ENCODE measurements around the gene ROS1. TPM values are rescaled to one million over a fixed set of nuclear protein-coding genes. Genes with fewer than 3 reads are reported as not detected.
"Not testable (repeated sequence)": the region's sequence is repeated elsewhere in the genome, so short reads cannot be mapped to it uniquely, and the experiment has no call there.

The ROS1 gene
- total and polyA plus RNA-seq, 2 donors (not counting 1 experiment from before 2014, with no cell fraction given) = not detected

DNA sequence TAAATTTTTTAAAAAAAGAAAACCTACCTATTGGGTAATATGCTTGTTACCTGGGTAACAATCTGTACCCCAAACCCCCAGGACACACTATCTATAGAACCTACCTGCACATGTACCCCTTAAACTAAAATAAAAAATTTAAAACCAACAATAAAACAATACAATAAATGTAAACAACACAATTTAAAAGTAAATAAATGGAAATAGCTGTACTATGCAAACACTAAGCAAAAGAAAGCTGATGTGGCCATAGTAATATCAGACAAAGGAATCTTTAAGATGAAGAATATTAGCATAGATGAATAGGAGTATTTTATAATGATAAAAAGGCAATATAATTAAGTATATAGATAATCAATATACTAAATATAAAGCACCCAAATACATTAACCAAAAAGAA lies 50.3 kb downstream of the ROS1 start:
- no peak for DNase-seq
- no peak for ATAC-seq (ENCODE audit: low read depth)
- H3K4me1 ChIP-seq (ENCODE audit: control insufficient read depth in 2 of 2, insufficient read depth in 2 of 2, low read length in 2 of 2) = no peaks in the 10 kb centered on the region
- H3K79me2 ChIP-seq (ENCODE audit: control insufficient read depth, insufficient read depth, low read length) = no peaks in the 10 kb centered on the region
- no peaks in the 10 kb centered on the region for H4K20me1 ChIP-seq (ENCODE audit: control insufficient read depth, insufficient read depth, low read length, poor library complexity, severe bottlenecking)
- POLR2A ChIA-PET = no interaction called here
- H3K9me3 Mint-ChIP-seq (ENCODE audit: insufficient read depth) = peaks cover 2% of the 10 kb centered on the region
- H3K9me3 ChIP-seq (ENCODE audit: control extremely low read depth in 1 of 3, control insufficient read depth in 2 of 3, insufficient read depth in 1 of 3, low read length in 2 of 3) = peaks cover 0 to 10% (median 0%) of the 10 kb centered on the region in 3 donors
- H3K27ac Mint-ChIP-seq = no peak overlapping the region
- H3K4me3 Mint-ChIP-seq = no peak overlapping the region
- intact Hi-C loops (cut with micrococcal nuclease) = no loop called here
- H3K9ac ChIP-seq (ENCODE audit: low read length) = no peak overlapping the region
- CTCF ChIA-PET = no interaction called here
- H3K36me3 ChIP-seq (replicated peaks in 1 of 2; ENCODE audit: control extremely low read depth in 1 of 2, control insufficient read depth in 1 of 2, extremely low read depth in 1 of 2, insufficient read depth in 2 of 2, low read length in 1 of 2) = no peaks in the 10 kb centered on the region
- H3K27me3 Mint-ChIP-seq = peaks cover 5% of the 10 kb centered on the region
- no peak for TF ChIP-seq EZH2 (IDR thresholded peaks at IDR 0.05; ENCODE audit: borderline replicate concordance, insufficient read depth, low read depth, low read length, poor library complexity, severe bottlenecking)
- TF ChIP-seq, protein P1, sequence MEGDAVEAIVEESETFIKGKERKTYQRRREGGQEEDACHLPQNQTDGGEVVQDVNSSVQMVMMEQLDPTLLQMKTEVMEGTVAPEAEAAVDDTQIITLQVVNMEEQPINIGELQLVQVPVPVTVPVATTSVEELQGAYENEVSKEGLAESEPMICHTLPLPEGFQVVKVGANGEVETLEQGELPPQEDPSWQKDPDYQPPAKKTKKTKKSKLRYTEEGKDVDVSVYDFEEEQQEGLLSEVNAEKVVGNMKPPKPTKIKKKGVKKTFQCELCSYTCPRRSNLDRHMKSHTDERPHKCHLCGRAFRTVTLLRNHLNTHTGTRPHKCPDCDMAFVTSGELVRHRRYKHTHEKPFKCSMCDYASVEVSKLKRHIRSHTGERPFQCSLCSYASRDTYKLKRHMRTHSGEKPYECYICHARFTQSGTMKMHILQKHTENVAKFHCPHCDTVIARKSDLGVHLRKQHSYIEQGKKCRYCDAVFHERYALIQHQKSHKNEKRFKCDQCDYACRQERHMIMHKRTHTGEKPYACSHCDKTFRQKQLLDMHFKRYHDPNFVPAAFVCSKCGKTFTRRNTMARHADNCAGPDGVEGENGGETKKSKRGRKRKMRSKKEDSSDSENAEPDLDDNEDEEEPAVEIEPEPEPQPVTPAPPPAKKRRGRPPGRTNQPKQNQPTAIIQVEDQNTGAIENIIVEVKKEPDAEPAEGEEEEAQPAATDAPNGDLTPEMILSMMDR (IDR thresholded peaks at IDR 0.05) = no peak
- no peak overlapping the region for H3K4me3 ChIP-seq (ENCODE audit: control extremely low read depth in 1 of 5, extremely low read depth in 1 of 5, insufficient read depth in 1 of 5, low read depth in 2 of 5, low read length in 4 of 5)
- no peak overlapping the region for H3K4me2 ChIP-seq (replicated peaks; ENCODE audit: low read depth, low read length, poor library complexity, severe bottlenecking)
- no peak overlapping the region for H3K27ac ChIP-seq (ENCODE audit: low read length in 2 of 2)
- H2AFZ ChIP-seq (ENCODE audit: insufficient read depth, low read depth, low read length, poor library complexity, severe bottlenecking) = no peak overlapping the region
- H3K4me1 Mint-ChIP-seq = no peaks in the 10 kb centered on the region
- no peaks in the 10 kb centered on the region for H3K27me3 ChIP-seq (replicated peaks in 1 of 4; ENCODE audit: control extremely low read depth in 1 of 4, control insufficient read depth in 3 of 4, insufficient read depth in 4 of 4, low read length in 3 of 4)

DNA sequence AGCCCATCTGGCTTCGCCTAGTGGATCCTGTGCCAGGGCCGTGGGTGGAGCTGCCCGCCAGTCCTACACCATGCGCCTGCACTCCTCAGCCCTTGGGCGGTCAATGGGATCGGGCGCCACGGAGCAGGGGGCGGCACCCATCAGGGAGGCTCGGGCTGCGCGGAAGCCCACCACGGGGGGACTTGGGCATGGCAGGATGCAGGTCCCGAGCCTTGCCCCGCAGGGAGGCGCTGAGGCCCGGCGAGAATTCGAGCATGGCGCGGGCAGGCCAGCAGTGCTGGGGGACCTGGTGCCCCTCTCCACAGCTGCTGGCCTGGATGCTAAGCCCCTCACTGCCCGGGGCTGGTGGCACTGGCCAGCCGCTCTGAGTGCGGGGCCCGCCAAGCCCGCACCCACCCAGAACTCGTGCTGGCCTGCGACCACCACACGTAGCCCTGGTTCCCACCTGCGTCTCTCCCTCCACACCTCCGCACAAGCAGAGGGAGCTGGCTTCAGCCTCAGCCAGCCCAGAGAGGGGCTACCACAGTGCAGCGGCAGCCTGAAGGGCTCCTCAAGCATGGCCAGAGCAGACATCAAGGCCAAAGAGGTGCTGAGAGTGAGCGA lies 52.4 kb downstream of the ROS1 start:
- H3K79me2 ChIP-seq (ENCODE audit: control insufficient read depth, insufficient read depth, low read length) = no peaks in the 10 kb centered on the region
- H3K9me3 Mint-ChIP-seq (ENCODE audit: insufficient read depth) = peaks cover 2% of the 10 kb centered on the region
- intact Hi-C loops (cut with micrococcal nuclease) = no loop called here
- no peak overlapping the region for H3K27ac Mint-ChIP-seq
- no peak overlapping the region for H3K9ac ChIP-seq (ENCODE audit: low read length)
- H3K4me3 ChIP-seq (ENCODE audit: control extremely low read depth in 1 of 5, extremely low read depth in 1 of 5, insufficient read depth in 1 of 5, low read depth in 2 of 5, low read length in 4 of 5) = no peak overlapping the region
- no peak overlapping the region for H3K4me3 Mint-ChIP-seq
- TF ChIP-seq, protein P1 (IDR thresholded peaks at IDR 0.05) = no peak
- TF ChIP-seq EZH2 (IDR thresholded peaks at IDR 0.05; ENCODE audit: borderline replicate concordance, insufficient read depth, low read depth, low read length, poor library complexity, severe bottlenecking) = no peak
- H2AFZ ChIP-seq (ENCODE audit: insufficient read depth, low read depth, low read length, poor library complexity, severe bottlenecking) = no peak overlapping the region
- H3K27ac ChIP-seq (ENCODE audit: low read length in 2 of 2) = no peak overlapping the region
- no peaks in the 10 kb centered on the region for H4K20me1 ChIP-seq (ENCODE audit: control insufficient read depth, insufficient read depth, low read length, poor library complexity, severe bottlenecking)
- DNase-seq = no peak
- ATAC-seq (ENCODE audit: low read depth) = no peak
- no peak overlapping the region for H3K4me2 ChIP-seq (replicated peaks; ENCODE audit: low read depth, low read length, poor library complexity, severe bottlenecking)
- WGBS (ENCODE audit: insufficient coverage) = 97% methylated on average over 33 of the region's 33 CpGs
- no peaks in the 10 kb centered on the region for H3K27me3 ChIP-seq (replicated peaks in 1 of 4; ENCODE audit: control extremely low read depth in 1 of 4, control insufficient read depth in 3 of 4, insufficient read depth in 4 of 4, low read length in 3 of 4)
- POLR2A ChIA-PET = no interaction called here
- H3K4me1 ChIP-seq (ENCODE audit: control insufficient read depth in 2 of 2, insufficient read depth in 2 of 2, low read length in 2 of 2) = no peaks in the 10 kb centered on the region
- H3K9me3 ChIP-seq (ENCODE audit: control extremely low read depth in 1 of 3, control insufficient read depth in 2 of 3, insufficient read depth in 1 of 3, low read length in 2 of 3) = peaks cover 0 to 10% (median 0%) of the 10 kb centered on the region in 3 donors
- CTCF ChIA-PET = no interaction called here
- H3K4me1 Mint-ChIP-seq = no peaks in the 10 kb centered on the region
- no peaks in the 10 kb centered on the region for H3K36me3 ChIP-seq (replicated peaks in 1 of 2; ENCODE audit: control extremely low read depth in 1 of 2, control insufficient read depth in 1 of 2, extremely low read depth in 1 of 2, insufficient read depth in 2 of 2, low read length in 1 of 2)
- peaks cover 5% of the 10 kb centered on the region for H3K27me3 Mint-ChIP-seq

DNA sequence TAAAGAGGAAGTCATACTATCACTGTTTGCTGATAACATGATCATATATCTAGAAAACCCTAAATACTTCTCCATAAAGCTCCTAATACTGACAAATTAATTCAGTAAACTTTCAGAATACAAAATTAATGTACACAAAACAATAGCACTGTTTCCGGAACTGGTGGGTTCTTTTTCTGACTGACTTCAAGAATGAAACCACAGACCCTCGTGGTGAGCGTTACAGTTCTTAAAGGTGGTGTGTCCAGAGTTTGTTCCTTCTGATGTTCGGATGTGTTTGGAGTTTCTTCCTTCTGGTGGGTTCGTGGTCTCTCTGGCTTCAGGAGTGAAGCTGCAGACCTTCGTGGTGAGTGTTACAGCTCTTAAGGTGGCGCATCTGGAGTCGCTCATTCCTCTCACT lies 53.5 kb downstream of the ROS1 start:
- H3K36me3 ChIP-seq (replicated peaks in 1 of 2; ENCODE audit: control extremely low read depth in 1 of 2, control insufficient read depth in 1 of 2, extremely low read depth in 1 of 2, insufficient read depth in 2 of 2, low read length in 1 of 2); H3K4me2 ChIP-seq (replicated peaks; ENCODE audit: low read depth, low read length, poor library complexity, severe bottlenecking); POLR2A ChIA-PET; H3K9me3 Mint-ChIP-seq (ENCODE audit: insufficient read depth); H3K4me1 ChIP-seq (ENCODE audit: control insufficient read depth in 2 of 2, insufficient read depth in 2 of 2, low read length in 2 of 2); intact Hi-C loops (cut with micrococcal nuclease); H3K9ac ChIP-seq (ENCODE audit: low read length); H3K4me3 Mint-ChIP-seq; H3K9me3 ChIP-seq (ENCODE audit: control extremely low read depth in 1 of 3, control insufficient read depth in 2 of 3, insufficient read depth in 1 of 3, low read length in 2 of 3); H3K27ac ChIP-seq (ENCODE audit: low read length in 2 of 2); H3K79me2 ChIP-seq (ENCODE audit: control insufficient read depth, insufficient read depth, low read length); H4K20me1 ChIP-seq (ENCODE audit: control insufficient read depth, insufficient read depth, low read length, poor library complexity, severe bottlenecking); DNase-seq; H3K4me1 Mint-ChIP-seq; H3K27me3 ChIP-seq (replicated peaks in 1 of 4; ENCODE audit: control extremely low read depth in 1 of 4, control insufficient read depth in 3 of 4, insufficient read depth in 4 of 4, low read length in 3 of 4); H2AFZ ChIP-seq (ENCODE audit: insufficient read depth, low read depth, low read length, poor library complexity, severe bottlenecking); ATAC-seq (ENCODE audit: low read depth); H3K27ac Mint-ChIP-seq; H3K27me3 Mint-ChIP-seq; H3K4me3 ChIP-seq (ENCODE audit: control extremely low read depth in 1 of 5, extremely low read depth in 1 of 5, insufficient read depth in 1 of 5, low read depth in 2 of 5, low read length in 4 of 5): not testable (repeated sequence)
- WGBS (ENCODE audit: insufficient coverage) = 58% methylated on average over 7 of the region's 8 CpGs
- CTCF ChIA-PET = interaction anchor here (1.0 kb wide), 1 partner anchor 27 kb away, joined by 3 read pairs; no protein-coding TSS in a partner anchor

Measured in B cell (primary cell).